VCaP (cell line): ENCODE measurements around the gene ANKS3.
A peak's percentile ranks its signal among the peaks of the same experiment; 100 is the strongest.

ENCODE experiments used
- H3K27ac ChIP-seq: fragments of 450-650 bp; 2 replicates; pipeline ENCODE4 v1.5.1; 2017
- CTCF ChIP-seq: fragments of 450-650 bp; conservative IDR thresholded peaks from 2 replicates; pipeline ENCODE4 v1.5.1; 2017; ENCODE audit warnings: mild to moderate bottlenecking, moderate library complexity

ANKS3 gene

GRCh38 chr16:4693296-4693955 lies 40.6 kb downstream of the ANKS3 start, which contains the start of gene NUDT16L1:
NUDT16L1 (plus strand) TSS chr16:4693562; CDS start chr16:4693727, 165 bp downstream.
- no peak for TF ChIP-seq CTCF
- H3K27ac ChIP-seq = peak within 1 kb of the TSS; percentile 88

GRCh38 chr16:4692460-4693295 lies 41.4 kb downstream of the ANKS3 start:
- no peak for TF ChIP-seq CTCF
- peak overlapping the region; percentile 88 for H3K27ac ChIP-seq

- peak overlapping the region; percentile 88 for H3K27ac ChIP-seq
- no peak for TF ChIP-seq CTCF
Observed at GRCh38 chr16:4691666-4692412, 42.2 kb downstream of the ANKS3 start.

- no peak for TF ChIP-seq CTCF
- H3K27ac ChIP-seq = no peak overlapping the region
Observed at GRCh38 chr16:4690946-4691665, 43.0 kb downstream of the ANKS3 start.

- H3K27ac ChIP-seq = no peak overlapping the region
- TF ChIP-seq CTCF = no peak
Observed at GRCh38 chr16:4689864-4690704, 44.0 kb downstream of the ANKS3 start.

GRCh38 chr16:4689091-4689671 lies 44.9 kb downstream of the ANKS3 start:
- no peak overlapping the region for H3K27ac ChIP-seq
- TF ChIP-seq CTCF = no peak
